ENCODE measurements around the gene PCAT6. TPM values are rescaled to one million over a fixed set of nuclear protein-coding genes. Genes with fewer than 3 reads are reported as not detected.

PCAT6 gene
- total RNA-seq, 6 experiments from 2014 or later = 0.49 to 0.86 TPM; not detected in 4

DNA sequence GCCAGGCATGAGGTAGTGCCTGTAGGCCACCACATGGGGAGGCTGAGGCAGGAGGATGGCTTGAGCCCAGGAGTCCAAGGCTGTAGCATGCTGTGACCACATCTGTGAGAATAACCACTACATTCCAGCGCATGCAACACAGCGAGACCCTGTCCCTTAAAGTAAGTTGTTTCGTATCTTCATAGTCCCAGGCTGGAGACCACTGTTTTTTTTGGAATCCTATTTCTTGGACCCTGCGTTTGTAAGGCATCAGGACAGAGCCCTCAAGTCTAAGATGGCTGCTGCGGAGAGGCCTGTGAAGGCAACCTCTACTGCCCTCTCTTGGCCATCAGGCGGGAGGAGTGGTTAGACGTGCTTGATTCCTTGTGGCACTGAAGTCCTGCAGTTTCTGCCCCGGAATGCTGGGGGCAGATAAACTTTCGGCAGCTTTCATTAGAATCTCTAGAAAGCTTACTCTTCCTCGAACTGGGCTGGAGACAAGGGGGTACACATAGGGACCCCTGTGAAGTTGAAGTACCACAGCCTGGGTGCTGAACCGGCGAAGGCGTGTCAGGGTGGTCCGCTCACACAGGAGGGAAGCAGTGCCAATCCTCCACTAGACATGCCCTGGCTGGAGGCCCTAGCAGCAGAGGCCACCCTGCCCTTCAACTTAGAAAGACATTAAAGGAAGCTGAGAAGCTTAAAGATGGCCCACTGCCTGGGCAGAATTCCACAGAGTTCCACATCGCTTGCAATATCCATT, 41.6 kb downstream of the PCAT6 start:
- H3K9me3 ChIP-seq = no peaks in the 10 kb centered on the region
- 33% methylated on average over 3 of the region's 15 CpGs for WGBS (ENCODE audit: insufficient coverage, low coverage, low lambda C conversion rate, missing lambda C conversion rate)
- no peak for TF ChIP-seq POLR2A (IDR thresholded peaks at IDR 0.05)
- TF ChIP-seq, protein P1, sequence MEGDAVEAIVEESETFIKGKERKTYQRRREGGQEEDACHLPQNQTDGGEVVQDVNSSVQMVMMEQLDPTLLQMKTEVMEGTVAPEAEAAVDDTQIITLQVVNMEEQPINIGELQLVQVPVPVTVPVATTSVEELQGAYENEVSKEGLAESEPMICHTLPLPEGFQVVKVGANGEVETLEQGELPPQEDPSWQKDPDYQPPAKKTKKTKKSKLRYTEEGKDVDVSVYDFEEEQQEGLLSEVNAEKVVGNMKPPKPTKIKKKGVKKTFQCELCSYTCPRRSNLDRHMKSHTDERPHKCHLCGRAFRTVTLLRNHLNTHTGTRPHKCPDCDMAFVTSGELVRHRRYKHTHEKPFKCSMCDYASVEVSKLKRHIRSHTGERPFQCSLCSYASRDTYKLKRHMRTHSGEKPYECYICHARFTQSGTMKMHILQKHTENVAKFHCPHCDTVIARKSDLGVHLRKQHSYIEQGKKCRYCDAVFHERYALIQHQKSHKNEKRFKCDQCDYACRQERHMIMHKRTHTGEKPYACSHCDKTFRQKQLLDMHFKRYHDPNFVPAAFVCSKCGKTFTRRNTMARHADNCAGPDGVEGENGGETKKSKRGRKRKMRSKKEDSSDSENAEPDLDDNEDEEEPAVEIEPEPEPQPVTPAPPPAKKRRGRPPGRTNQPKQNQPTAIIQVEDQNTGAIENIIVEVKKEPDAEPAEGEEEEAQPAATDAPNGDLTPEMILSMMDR (IDR thresholded peaks at IDR 0.05) = peak; percentile 13 to 28 (median 22)
- intact Hi-C loops (cut with DNase I) = no loop called here
- no peaks in the 10 kb centered on the region for H3K36me3 ChIP-seq
- ATAC-seq = peak in 3 of 4 donors; percentile 29 to 38 (median 36)
- H3K4me1 ChIP-seq = peaks cover 0 to 13% (median 0%) of the 10 kb centered on the region in 4 donors
- no peaks in the 10 kb centered on the region for H3K27me3 ChIP-seq
- no peak overlapping the region for H3K4me3 ChIP-seq
- no peak overlapping the region for H3K27ac ChIP-seq
- no peak for DNase-seq

DNA sequence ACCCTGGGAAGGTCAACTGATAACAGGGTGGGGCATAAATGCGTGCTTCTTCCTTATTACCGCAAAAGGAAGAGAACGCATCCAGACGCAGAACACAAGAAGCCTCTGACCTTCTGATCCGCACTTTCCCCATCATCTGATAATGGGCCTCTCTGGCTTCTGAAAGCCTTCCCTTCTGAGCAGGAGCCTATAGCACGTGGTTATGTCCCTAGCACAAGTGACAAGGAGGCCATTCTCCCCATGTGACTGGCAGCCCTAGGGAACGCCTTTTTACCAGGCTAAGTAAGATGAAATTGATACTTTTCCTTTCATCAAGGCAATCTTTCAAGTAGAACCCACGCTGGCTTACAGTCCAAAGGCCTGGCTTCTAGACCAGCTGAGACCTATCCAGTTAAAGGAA, 44.0 kb downstream of the PCAT6 start:
- TF ChIP-seq, protein P1 (IDR thresholded peaks at IDR 0.05) = no peak
- TF ChIP-seq POLR2A (IDR thresholded peaks at IDR 0.05) = no peak

DNA sequence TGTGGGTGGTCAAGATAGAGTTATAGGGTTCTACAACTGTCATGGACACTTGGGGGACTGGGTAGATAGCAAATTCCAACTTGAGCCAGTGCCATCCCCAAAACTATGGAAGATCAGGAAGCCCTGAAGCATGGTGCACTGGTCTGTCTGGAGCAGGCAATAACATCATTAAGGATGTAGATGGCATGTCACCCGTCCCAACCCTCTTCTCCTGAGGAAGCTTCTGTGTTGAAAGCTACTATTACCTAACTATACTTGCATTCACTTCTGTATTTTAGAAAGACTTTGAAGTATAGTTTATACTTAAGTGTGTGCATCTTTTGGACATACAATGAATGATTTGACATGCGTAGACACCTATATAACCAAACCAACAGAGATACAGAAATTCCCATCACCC, 45.3 kb downstream of the PCAT6 start:
- Histone ChIP-seq H3K27me3 (no peaks in the 10 kb centered on the region), H3K4me3 (no peak overlapping the region), H3K9me3 (no peaks in the 10 kb centered on the region), H3K4me1 (peaks cover 0 to 30% (median 0%) of the 10 kb centered on the region in 4 donors), H3K36me3 (no peaks in the 10 kb centered on the region), H3K27ac (no peak overlapping the region)
- intact Hi-C loops (cut with DNase I) = no loop called here
- TF ChIP-seq POLR2A (IDR thresholded peaks at IDR 0.05) = no peak
- TF ChIP-seq, protein P1 (IDR thresholded peaks at IDR 0.05) = no peak
- no peak for ATAC-seq
- no peak for DNase-seq
- 80% methylated on average over 2 of the region's 2 CpGs for WGBS (ENCODE audit: insufficient coverage, low coverage, low lambda C conversion rate, missing lambda C conversion rate)

More for the DNA sequence above, 44.0 kb downstream of the PCAT6 start:
- H3K27ac ChIP-seq = no peak overlapping the region
- no peaks in the 10 kb centered on the region for H3K9me3 ChIP-seq
- H3K36me3 ChIP-seq = no peaks in the 10 kb centered on the region
- intact Hi-C loops (cut with DNase I) = no loop called here
- H3K27me3 ChIP-seq = no peaks in the 10 kb centered on the region
- ATAC-seq = no peak
- no peak for DNase-seq
- peaks cover 0 to 24% (median 0%) of the 10 kb centered on the region in 4 donors for H3K4me1 ChIP-seq
- no peak overlapping the region for H3K4me3 ChIP-seq
- 80% methylated on average over 2 of the region's 8 CpGs for WGBS (ENCODE audit: insufficient coverage, low coverage, low lambda C conversion rate, missing lambda C conversion rate)

DNA sequence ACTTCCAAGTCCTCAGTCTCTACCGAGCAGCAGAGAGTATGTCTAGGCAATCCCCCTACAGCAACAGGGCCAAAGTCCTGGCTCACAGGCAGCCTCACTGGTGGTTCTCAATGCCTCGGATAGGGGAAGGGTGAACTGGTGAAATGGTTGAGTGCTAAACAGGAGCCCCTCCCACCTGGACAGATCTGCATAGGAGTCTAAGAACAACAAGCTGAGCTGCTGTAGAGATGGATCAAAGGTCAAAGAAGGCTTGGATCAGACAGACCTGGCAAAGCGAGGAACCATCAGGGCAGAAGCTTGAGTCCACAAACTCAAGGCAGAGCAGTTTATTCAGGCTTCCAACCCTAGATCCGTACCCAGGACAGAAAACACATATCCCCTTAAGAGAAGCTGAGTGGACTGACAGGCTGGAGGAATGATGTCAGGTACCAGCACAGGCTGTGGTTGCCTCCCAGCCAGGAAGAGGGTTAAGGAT, 46.4 kb downstream of the PCAT6 start:
- peaks cover 0 to 34% (median 1%) of the 10 kb centered on the region in 4 donors for H3K4me1 ChIP-seq
- WGBS (ENCODE audit: insufficient coverage, low coverage, low lambda C conversion rate, missing lambda C conversion rate) = 39% methylated on average over 3 of the region's 4 CpGs
- ATAC-seq (peak; percentile 3 to 44 (median 21)), DNase-seq (peak in 1 of 3 donors; percentile 49)
- H3K27ac ChIP-seq = peak overlapping the region in 1 of 3 donors; percentile 42
- no peak for TF ChIP-seq POLR2A (IDR thresholded peaks at IDR 0.05)
- TF ChIP-seq, protein P1 (IDR thresholded peaks at IDR 0.05) = no peak
- no peak overlapping the region for H3K4me3 ChIP-seq
- intact Hi-C loops (cut with DNase I) = no loop called here
- no peaks in the 10 kb centered on the region for H3K27me3 ChIP-seq
- no peaks in the 10 kb centered on the region for H3K36me3 ChIP-seq
- no peaks in the 10 kb centered on the region for H3K9me3 ChIP-seq
